HCT116 (cell line): Measurements from ENCODE around the gene WDR31. TPM values are rescaled to one million over a fixed set of nuclear protein-coding genes. Genes with fewer than 3 reads are reported as not detected.

Experiments used
- ATAC-seq: fragments of 200-7000 bp; cut with Tn5 transposase; 2 replicates; pipeline ENCODE4 v1.9.1; 2020; ENCODE audit warnings: mild to moderate bottlenecking, moderate library complexity
- BruUV-seq: library from RNA; stranded (reverse); fragments of 400-500 nt; replicated peaks from 2 replicates; lab custom pipeline; 2021; lab: Mats Ljungman, UMichigan
- CTCF ChIA-PET: fragments of 300-600 bp; sonication (Branson Sonifier 250); formaldehyde crosslinking; loops from one replicate; lab custom pipeline; 2021; ENCODE audit warnings: antibody characterized with exemption; lab: Charles Lee
- POLR2A ChIA-PET: fragments of 300-600, 350-600 bp; sonication (Branson Sonifier 250); formaldehyde crosslinking; loops from one replicate; lab custom pipeline; 2021; ENCODE audit warnings: antibody characterized with exemption; lab: Charles Lee
- RAD21 ChIA-PET, 2 experiments: fragments of 300-600 bp; sonication (Branson Sonifier 250); formaldehyde crosslinking; loops; one replicate each; lab custom pipeline; 2023; ENCODE audit warnings: low total read pairs in 2 of 2; ENCODE audit not compliant: uncharacterized antibody in 2 of 2, unreplicated experiment in 2 of 2, low non-redundant PET in 1 of 2; lab: Charles Lee
- DNase-seq: peaks from one replicate; pipeline ENCODE4 v3.0.0-alpha.2; 2010; ENCODE audit warnings: low read depth, low spot score
- H2AFZ ChIP-seq: fragments of 200-600 bp; shearing (Covaris generic), sonication (generic); 2 replicates; pipeline ENCODE4 v1.6.1; 2017; ENCODE audit warnings: low read depth, mixed run types, mixed read lengths, antibody characterized with exemption, low read length; ENCODE audit not compliant: poor library complexity, severe bottlenecking
- H3K27ac ChIP-seq: 2 replicates; pipeline ENCODE4 v1.5.1; 2012; ENCODE audit warnings: low read depth, low read length
- H3K27me3 ChIP-seq: fragments of 200-600 bp; sonication (generic); 2 replicates; pipeline ENCODE4 v1.6.1; 2016; ENCODE audit warnings: mixed run types, low read length, mixed read lengths; ENCODE audit not compliant: insufficient read depth
- H3K36me3 ChIP-seq, 2 experiments: fragments of 200-500 bp in 1 of 2; fragments of 200-600 bp in 1 of 2; sonication (Bioruptor generic) in 1 of 2; sonication (generic) in 1 of 2; 2 replicates each; pipeline versions ENCODE4 v1.5.1 to v1.6.1; 2014 to 2016; ENCODE audit warnings: low read length in 2 of 2, inconsistent platforms in 1 of 2, mixed read lengths in 1 of 2, mixed run types in 1 of 2; ENCODE audit not compliant: insufficient read depth in 2 of 2, control insufficient read depth in 1 of 2
- H3K4me1 ChIP-seq, 2 experiments: fragments of 200-600 bp in 1 of 2; sonication (generic) in 1 of 2; 2 replicates each; pipeline versions ENCODE4 v1.5.1 to v1.6.1; 2012 to 2017; ENCODE audit warnings: low read length in 2 of 2, inconsistent platforms in 1 of 2, mild to moderate bottlenecking in 1 of 2, mixed read lengths in 1 of 2, mixed run types in 1 of 2, moderate library complexity in 1 of 2; ENCODE audit not compliant: insufficient read depth in 2 of 2, control insufficient read depth in 1 of 2
- H3K4me2 ChIP-seq: fragments of 200-600 bp; sonication (generic); 2 replicates; pipeline ENCODE4 v1.6.1; 2017; ENCODE audit warnings: mixed run types, low read length, mixed read lengths
- H3K4me3 ChIP-seq, 2 experiments: fragments of 200-600 bp in 1 of 2; sonication (generic) in 1 of 2; replicated peaks in 1 of 2; 2 replicates each; pipeline ENCODE4 v1.5.1; 2011 to 2016; ENCODE audit warnings: low read length in 2 of 2, control low read depth in 1 of 2, low read depth in 1 of 2, mild to moderate bottlenecking in 1 of 2, mixed read lengths in 1 of 2, mixed run types in 1 of 2
- H3K79me2 ChIP-seq: fragments of 200-600 bp; sonication (generic); 2 replicates; pipeline ENCODE4 v1.6.1; 2017; ENCODE audit warnings: mild to moderate bottlenecking, mixed run types, low read length, moderate library complexity, mixed read lengths; ENCODE audit not compliant: insufficient read depth
- H3K9ac ChIP-seq: fragments of 200-600 bp; sonication (generic); 2 replicates; pipeline ENCODE4 v1.6.1; 2016; ENCODE audit warnings: low read length, mixed read lengths
- H3K9me2 ChIP-seq: fragments of 200-600 bp; sonication (generic), shearing (Covaris generic); 2 replicates; pipeline ENCODE4 v1.6.1; 2017; ENCODE audit warnings: mixed run types, mild to moderate bottlenecking, moderate library complexity; ENCODE audit not compliant: insufficient read depth
- H3K9me3 ChIP-seq, 2 experiments: fragments of 200-500 bp in 1 of 2; fragments of 200-600 bp in 1 of 2; sonication (Bioruptor generic) in 1 of 2; sonication (generic) in 1 of 2; 2 replicates each; pipeline ENCODE4 v1.6.1; 2014 to 2017; ENCODE audit warnings: low read length in 2 of 2, mixed read lengths in 2 of 2, inconsistent platforms in 1 of 2, low read depth in 1 of 2, mild to moderate bottlenecking in 1 of 2, mixed run types in 1 of 2, moderate library complexity in 1 of 2; ENCODE audit not compliant: control insufficient read depth in 1 of 2, insufficient read depth in 1 of 2
- H4K20me1 ChIP-seq: fragments of 200-600 bp; sonication (generic), shearing (Covaris generic); 2 replicates; pipeline ENCODE4 v1.6.1; 2017; ENCODE audit warnings: mixed run types, mild to moderate bottlenecking, moderate library complexity; ENCODE audit not compliant: insufficient read depth
- ATF3 ChIP-seq: IDR thresholded peaks from 2 replicates; pipeline ENCODE4 v1.6.1; 2012
- CBX3 ChIP-seq: IDR thresholded peaks from 2 replicates; pipeline ENCODE4 v1.6.1; 2012; ENCODE audit warnings: low read depth
- CEBPB ChIP-seq: IDR thresholded peaks from 2 replicates; pipeline ENCODE4 v1.6.1; 2012; ENCODE audit warnings: low read depth
- CTCF ChIP-seq, 3 experiments: fragments of 200-600 bp in 1 of 3; sonication (generic) in 1 of 3; IDR thresholded peaks in 2 of 3; conservative IDR thresholded peaks in 1 of 3; 2 replicates each; pipeline ENCODE4 v1.5.1; 2012 to 2017; ENCODE audit warnings: low read depth in 2 of 3, low read length in 2 of 3, antibody characterized with exemption in 1 of 3, borderline replicate concordance in 1 of 3, control low read depth in 1 of 3, mild to moderate bottlenecking in 1 of 3, mixed read lengths in 1 of 3, mixed run types in 1 of 3, moderate library complexity in 1 of 3; ENCODE audit not compliant: insufficient read depth in 1 of 3
- EGR1 ChIP-seq: IDR thresholded peaks from 2 replicates; pipeline ENCODE4 v1.6.1; 2012; ENCODE audit warnings: low read depth
- EZH2 ChIP-seq: fragments of 200-600 bp; sonication (generic); IDR thresholded peaks from 2 replicates; pipeline ENCODE4 v1.6.1; 2017; ENCODE audit warnings: antibody characterized with exemption, mixed run types
- EZH2phosphoT487 ChIP-seq: fragments of 200-600 bp; IDR thresholded peaks from 2 replicates; pipeline ENCODE4 v1.6.1; 2018; ENCODE audit warnings: antibody characterized with exemption, borderline replicate concordance
- FOSL1 ChIP-seq: IDR thresholded peaks from 2 replicates; pipeline ENCODE4 v1.6.1; 2012; ENCODE audit warnings: low read depth
- JUND ChIP-seq: IDR thresholded peaks from 2 replicates; pipeline ENCODE4 v1.6.1; 2012
- MAX ChIP-seq: IDR thresholded peaks from 2 replicates; pipeline ENCODE4 v1.6.1; 2012
- POLR2A ChIP-seq: IDR thresholded peaks from 2 replicates; pipeline ENCODE4 v1.7.0; 2011; ENCODE audit warnings: borderline replicate concordance; ENCODE audit not compliant: insufficient read depth, insufficient read length; ENCODE audit errors: extremely low read depth
- POLR2AphosphoS5 ChIP-seq: IDR thresholded peaks from 2 replicates; pipeline ENCODE4 v1.6.1; 2011; ENCODE audit warnings: mild to moderate bottlenecking, low read depth, low read length, moderate library complexity
- RAD21 ChIP-seq: IDR thresholded peaks from 2 replicates; pipeline ENCODE4 v1.6.1; 2012; ENCODE audit warnings: low read depth, mild to moderate bottlenecking
- REST ChIP-seq: IDR thresholded peaks from 2 replicates; pipeline ENCODE4 v1.6.1; 2012; ENCODE audit warnings: low read depth
- SIN3A ChIP-seq: IDR thresholded peaks from 2 replicates; pipeline ENCODE4 v1.6.1; 2012; ENCODE audit warnings: low read depth
- TCF7L2 ChIP-seq: IDR thresholded peaks from 2 replicates; pipeline ENCODE4 v1.7.0; 2011; ENCODE audit warnings: borderline replicate concordance, inconsistent platforms; ENCODE audit not compliant: insufficient read depth, insufficient read length; ENCODE audit errors: extremely low read depth
- YY1 ChIP-seq: IDR thresholded peaks from 2 replicates; pipeline ENCODE4 v1.6.1; 2011; ENCODE audit warnings: low read length, low read depth, moderate library complexity, mild to moderate bottlenecking; ENCODE audit not compliant: insufficient replicate concordance; ENCODE audit errors: extremely low read depth
- ZBTB33 ChIP-seq: IDR thresholded peaks from 2 replicates; pipeline ENCODE4 v1.6.1; 2011; ENCODE audit warnings: mild to moderate bottlenecking, low read length, moderate library complexity; ENCODE audit not compliant: insufficient replicate concordance; ENCODE audit errors: extremely low read depth
- ZNF274 ChIP-seq: fragments of 200-500 bp; sonication (Bioruptor generic); IDR thresholded peaks from 2 replicates; pipeline ENCODE4 v1.6.1; 2014; ENCODE audit warnings: mild to moderate bottlenecking, low read depth, low read length, inconsistent platforms
- intact Hi-C: fragments of 100-400 bp; cut with micrococcal nuclease; formaldehyde crosslinking; loops from 2 replicates; pipeline ENCODE4 v1.10.0; 2022
- total RNA-seq: library from RNA; stranded (reverse); gene quantifications from one replicate; pipeline ENCODE4 v1.2.1, GENCODE V29; 2021; ENCODE audit not compliant: unreplicated experiment

The WDR31 gene
- total RNA-seq, 1 experiment from 2014 or later, result 5.9 TPM

GRCh38 chr9:113331780-113332179, 8.3 kb downstream of the WDR31 start:
- POLR2A ChIA-PET, result no interaction called here
- H3K9me2 ChIP-seq, result no peaks in the 10 kb centered on the region
- no peak overlapping the region for H3K9ac ChIP-seq
- H3K79me2 ChIP-seq, result no peaks in the 10 kb centered on the region
- no peaks in the 10 kb centered on the region for H3K9me3 ChIP-seq
- TF ChIP-seq POLR2A, result no peak
- TF ChIP-seq YY1, result no peak
- no peak for TF ChIP-seq ZNF274
- TF ChIP-seq MAX, result no peak
- no peak for TF ChIP-seq CBX3
- no peak for TF ChIP-seq CEBPB
- TF ChIP-seq JUND, result no peak
- TF ChIP-seq ATF3, result no peak
- no peak for TF ChIP-seq SIN3A
- TF ChIP-seq FOSL1, result no peak
- no peak for TF ChIP-seq POLR2AphosphoS5
- no peak for TF ChIP-seq EZH2phosphoT487
- TF ChIP-seq RAD21, result no peak
- TF ChIP-seq ZBTB33, result no peak
- no peak for TF ChIP-seq CTCF (IDR thresholded peaks at IDR 0.05 in 2 of 3, conservative IDR thresholded peaks at IDR 0.05 in 1 of 3; ENCODE audit: borderline replicate concordance in 1 of 3, insufficient read depth in 1 of 3, low read depth in 2 of 3, low read length in 2 of 3)
- no peak for TF ChIP-seq EGR1
- no peak for TF ChIP-seq REST
- TF ChIP-seq TCF7L2, result no peak
- TF ChIP-seq EZH2, result no peak
- H3K4me1 ChIP-seq, result no peaks in the 10 kb centered on the region
- H3K4me3 ChIP-seq, result no peak overlapping the region
- no peak for DNase-seq
- CTCF ChIA-PET, result no interaction called here
- no peak overlapping the region for H2AFZ ChIP-seq
- RAD21 ChIA-PET, result no interaction called here
- no peak for ATAC-seq
- peaks cover 0 to 2% of the 10 kb centered on the region in 2 experiments; a peak in 1 of 4 replicates for H3K36me3 ChIP-seq
- H3K27me3 ChIP-seq, result no peaks in the 10 kb centered on the region
- intact Hi-C loops, result no loop called here
- no peak overlapping the region for H3K27ac ChIP-seq
- no peak overlapping the region for H3K4me2 ChIP-seq
- BruUV-seq, result no TSS peak
- H4K20me1 ChIP-seq, result no peaks in the 10 kb centered on the region
